OCI-M2 (cell line): ENCODE results near the gene HIGD1A.

ENCODE experiments used
- DNase-seq: peaks from one replicate; lab custom pipeline; 2025; ENCODE audit not compliant: unreplicated experiment; lab: John Stamatoyannopoulos, UW

HIGD1A gene

DNA sequence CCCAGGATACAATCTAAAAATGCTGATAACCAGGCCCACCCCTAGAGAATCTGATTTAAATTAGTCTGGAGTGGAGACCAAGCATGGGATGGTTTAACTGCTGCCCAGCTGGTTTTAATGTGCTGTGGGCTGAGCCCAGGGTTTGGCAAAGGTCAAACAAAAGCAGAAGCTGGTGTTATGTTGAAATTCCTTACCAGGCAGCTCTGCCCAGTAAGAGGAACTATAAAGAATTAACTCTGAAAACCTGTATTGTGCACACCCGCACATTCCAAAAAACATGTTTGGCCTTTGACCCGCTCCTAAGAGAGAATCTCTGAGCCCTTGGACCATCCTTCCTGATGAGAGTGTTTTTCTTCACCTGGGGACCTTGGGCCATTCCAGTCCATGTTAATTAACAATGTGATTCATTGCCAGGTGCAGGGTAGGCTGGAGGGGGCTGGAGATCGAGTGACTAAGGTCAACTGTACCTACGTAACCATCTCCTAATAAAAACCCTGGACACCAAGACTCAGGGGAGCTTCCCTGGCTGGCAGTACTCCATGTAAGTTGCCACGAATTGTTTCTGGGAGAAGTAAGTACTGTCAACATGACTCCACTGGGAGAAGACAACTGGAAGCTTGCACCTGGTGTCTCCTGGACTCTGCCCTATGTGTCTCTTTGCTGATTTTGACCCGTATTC is 42.1 kb downstream of the HIGD1A start:
- no peak for DNase-seq

DNA sequence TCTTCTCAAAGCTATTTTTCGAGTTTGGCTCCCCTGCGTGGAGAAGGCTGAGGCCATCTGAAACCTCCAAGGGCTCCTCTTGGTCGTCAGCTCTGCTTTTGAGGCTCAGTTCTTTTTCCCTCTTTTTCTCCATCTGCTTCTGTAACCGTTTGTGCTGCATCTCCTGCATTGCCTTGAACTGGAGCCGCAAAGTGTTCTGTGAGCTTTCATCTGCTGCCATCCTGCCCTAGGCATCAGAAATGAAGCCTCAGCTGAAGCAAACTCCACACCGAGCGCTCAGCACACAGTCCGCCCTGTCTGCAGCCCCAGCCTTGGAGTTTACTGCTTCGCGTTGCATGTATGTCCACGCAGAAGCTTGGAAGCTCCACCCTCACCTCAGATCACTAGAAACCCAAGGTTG is 46.2 kb downstream of the HIGD1A start:
- DNase-seq: no peak

DNA sequence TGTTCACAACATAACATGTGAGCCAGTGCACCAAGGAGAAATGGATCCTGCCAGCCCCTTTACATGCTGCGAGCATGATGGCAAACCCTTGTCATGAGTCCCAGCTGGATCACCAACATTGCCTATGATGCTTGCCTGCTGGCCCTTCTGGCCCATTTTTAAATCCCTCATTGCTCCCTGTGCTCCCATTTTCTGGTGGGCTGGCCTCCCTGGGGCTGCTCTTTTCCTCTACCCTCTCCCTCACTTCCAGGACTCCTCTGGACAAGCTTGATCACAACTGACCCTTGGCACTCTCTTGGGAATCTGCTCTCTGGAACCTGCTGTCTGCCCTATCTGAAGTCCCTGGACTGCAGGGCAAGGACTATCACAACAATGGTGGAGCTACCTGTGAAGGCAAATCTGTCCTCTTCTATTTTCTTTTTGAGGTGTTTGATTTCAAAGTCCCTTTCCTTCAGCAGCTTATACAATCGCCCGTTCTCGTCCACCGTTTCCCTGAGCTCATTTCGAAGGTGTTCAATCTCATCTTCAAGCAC is 47.5 kb downstream of the HIGD1A start:
- DNase-seq: no peak

DNA sequence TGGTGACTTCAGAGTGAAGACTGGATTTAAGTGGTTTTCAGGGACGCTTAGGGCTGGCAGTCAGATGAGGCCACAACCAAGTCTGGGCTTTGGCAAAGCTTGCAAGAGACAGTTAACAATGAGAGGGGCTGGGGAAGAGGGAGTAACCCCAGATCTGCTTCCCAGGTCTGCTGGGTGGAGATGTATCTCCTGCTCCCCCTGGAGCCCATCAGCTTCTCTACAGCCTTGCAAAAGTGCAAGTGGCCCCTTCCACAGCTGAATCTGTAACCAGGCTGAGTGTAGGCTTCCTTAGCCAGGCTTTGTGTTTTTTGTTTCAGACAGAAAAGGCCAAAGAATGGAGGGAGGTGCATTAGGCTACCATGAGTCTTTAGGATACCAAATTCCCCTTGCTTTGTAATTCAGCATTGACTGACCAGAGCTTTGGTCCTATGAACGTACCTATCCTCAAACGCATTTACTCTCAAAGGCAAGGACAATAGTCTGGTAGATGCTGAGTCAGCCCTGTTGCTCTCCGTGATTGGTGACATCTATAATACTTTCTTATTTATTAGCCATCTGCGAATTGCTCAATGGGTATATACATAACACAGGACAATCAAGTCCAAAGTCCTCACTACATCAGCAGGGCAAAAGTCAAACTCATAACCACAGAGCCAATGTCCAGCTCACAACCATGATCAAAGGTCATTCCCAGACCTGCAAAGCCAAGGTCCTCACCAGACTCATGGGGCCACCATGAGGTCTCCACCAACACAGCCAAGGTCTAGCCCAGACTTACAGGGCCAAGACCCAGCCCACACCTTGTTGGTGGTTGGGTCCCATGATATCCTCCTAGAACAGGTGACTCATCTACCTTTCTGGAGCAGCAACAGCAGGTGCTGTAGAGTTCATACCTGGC is 48.4 kb downstream of the HIGD1A start:
- no peak for DNase-seq

DNA sequence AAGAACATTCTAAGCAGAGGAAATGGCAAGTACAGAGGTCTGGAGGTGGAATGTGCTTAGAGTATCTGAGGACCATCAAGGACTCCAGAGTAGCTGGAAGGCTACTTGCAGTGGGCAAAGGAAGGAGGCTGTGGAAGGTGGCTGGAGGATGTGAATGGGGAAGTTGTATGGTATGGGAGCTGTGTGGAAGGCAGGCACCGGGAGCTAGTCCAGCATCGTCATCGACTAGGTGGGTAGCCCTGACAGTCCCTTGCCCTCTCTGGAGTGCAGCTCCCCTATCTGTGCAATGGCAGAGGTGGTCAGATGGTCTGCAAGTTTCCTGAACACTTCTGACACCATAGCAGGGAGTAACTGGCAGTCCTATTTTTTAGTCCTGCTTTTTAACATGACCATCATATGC is 50.5 kb downstream of the HIGD1A start:
- no peak for DNase-seq

DNA sequence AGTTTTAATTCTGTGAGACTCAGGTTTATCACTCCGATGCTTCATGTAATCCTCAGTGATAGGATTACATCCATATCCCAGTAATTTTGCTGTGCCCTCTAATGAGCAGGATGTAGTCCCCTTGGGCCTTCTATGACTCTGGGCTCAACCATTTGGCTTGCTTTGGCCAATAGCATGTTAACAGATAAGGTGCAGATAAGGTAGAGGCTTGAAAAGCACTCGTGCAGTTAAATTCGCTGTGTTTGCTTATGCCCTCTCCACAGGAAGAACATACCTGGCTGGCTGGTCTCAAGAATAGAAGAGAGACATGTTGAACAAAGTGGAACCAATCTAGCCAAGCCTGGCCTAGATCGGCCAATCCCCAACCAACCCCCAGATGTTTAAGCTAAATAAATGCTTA is 51.3 kb downstream of the HIGD1A start:
- no peak for DNase-seq

DNA sequence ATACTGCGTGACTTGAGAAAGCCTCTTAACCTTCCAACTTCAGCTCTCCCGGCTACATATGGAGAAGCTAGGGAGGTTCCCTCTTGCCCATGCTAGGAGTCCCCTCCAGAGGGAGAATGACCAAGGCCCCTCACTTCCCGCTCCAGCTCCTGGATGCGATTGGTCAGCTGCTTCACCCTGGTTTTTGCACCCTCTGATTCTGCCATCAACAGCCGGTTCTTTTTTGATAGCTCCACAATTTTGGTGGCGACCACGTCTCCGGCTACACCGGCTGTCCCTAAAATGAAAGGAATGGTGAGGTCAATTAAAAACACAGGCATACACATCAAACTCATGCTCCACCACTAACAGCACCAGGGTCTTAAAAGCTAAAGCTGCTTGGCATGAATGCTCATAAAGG is 51.8 kb downstream of the HIGD1A start:
- no peak for DNase-seq

DNA sequence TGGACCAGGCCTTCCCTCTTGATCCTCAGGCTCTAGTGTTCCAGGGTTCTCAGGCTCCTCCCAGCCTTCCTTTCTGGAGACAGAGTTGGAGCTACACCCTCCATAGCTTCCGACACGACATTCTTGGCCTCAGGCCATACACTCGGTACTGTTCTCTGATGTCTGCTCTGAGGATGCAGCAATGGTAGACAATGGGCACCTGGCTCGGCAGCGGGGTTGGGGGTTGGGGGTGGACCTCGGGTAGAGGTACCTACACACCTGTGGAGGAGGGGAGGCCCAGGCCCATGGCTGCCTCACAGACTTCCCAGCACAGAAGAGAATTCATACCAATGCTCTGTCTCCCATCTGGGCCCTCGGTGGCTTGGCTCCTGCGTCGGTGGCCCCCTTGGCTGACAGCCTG is 52.7 kb downstream of the HIGD1A start:
- DNase-seq: no peak

DNA sequence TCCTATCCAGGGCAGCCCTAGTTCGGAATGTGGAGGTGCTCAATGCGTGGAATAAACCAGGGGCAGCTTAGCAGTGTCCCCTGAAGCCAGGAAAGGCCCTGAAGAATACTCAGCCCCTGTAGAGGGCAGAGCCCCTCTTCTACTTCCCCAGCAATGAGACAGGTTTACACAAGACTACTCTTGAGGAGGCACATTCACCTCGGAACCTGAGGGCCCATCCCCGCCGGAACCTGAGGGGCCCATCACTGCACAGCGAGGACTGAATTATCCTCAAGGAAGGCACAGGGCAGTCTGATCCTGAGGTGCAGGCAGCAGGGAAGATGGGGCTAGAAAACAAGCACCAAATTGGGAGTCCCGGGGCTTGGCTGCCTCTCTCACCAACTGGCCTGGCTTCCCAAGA is 53.5 kb downstream of the HIGD1A start:
- DNase-seq: no peak

DNA sequence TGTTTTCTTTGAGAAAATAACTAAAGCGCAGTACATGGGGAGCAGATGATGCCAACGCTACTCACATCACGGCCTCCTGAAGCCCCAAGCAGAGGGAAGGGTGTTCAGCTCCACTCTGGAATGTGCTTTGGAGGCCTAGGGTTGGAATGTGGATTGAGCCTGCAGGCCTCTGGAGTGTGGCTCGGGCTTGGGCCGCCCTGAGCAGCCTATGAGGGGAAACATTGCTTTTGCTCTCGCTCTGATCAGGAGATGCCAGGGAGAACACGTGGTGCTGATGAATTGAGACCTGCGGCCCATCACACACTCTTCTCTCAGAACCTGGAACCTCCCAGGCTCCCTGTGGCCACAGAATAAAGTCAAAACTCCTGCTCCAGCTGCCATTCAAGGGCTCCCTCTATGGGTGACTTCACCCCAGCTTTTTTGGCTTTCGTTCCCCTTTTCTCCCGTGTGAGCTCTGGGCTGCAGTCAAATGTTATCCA is 54.5 kb downstream of the HIGD1A start:
- no peak for DNase-seq

DNA sequence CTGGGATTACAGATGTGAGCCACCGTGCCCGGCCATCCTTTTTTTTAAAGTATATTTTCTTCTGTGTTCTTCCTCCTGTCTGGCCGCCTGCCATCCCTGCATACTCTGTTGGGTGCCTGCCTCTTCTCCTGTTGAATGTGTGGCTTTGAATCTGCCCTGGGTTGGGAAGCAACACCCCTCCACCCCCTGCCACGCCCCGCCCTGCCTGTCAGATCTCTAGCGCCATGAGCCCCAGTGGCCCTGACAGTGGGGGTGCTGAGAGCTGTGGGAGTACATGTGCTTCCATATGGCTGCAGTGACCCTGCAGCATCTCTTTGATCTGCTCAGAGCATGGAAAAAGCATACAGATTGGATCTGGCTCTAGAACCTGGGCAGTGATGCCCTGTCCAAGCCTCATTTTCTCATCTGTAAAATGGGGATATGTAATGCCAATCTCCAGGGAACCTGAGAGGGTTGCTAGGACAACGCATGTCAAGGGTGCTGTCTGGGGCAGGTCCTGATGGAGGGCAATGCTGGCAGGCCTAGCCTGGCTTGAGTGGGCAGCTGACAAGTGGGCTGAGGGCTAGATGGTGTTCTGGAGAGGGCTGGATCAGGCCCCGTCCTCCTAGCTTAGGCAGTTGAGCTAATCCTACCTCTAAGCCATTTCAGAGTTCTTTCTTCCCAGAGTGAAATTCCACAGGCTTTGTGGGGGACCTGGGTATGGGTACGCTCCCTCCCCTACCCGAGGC is 55.1 kb downstream of the HIGD1A start:
- DNase-seq: no peak

DNA sequence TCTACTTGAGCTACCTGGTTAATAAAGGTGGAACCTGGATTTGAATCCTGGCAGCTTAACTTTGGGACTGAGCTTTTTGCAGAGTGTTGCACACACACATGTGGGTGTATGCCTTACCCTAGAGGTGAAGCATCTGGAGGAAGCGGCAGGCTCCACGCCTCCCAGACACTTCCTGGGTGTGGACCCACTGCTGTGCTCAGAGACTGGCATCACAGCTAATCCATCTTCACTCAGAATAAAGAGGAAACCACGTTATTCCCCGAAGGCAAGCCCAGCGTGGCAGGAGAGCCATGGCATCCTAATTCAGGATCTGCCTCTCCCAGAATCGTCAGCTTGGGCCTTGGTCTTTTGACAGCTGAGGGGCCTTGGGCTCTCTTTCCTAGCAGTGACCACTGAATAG is 56.7 kb downstream of the HIGD1A start:
- no peak for DNase-seq

DNA sequence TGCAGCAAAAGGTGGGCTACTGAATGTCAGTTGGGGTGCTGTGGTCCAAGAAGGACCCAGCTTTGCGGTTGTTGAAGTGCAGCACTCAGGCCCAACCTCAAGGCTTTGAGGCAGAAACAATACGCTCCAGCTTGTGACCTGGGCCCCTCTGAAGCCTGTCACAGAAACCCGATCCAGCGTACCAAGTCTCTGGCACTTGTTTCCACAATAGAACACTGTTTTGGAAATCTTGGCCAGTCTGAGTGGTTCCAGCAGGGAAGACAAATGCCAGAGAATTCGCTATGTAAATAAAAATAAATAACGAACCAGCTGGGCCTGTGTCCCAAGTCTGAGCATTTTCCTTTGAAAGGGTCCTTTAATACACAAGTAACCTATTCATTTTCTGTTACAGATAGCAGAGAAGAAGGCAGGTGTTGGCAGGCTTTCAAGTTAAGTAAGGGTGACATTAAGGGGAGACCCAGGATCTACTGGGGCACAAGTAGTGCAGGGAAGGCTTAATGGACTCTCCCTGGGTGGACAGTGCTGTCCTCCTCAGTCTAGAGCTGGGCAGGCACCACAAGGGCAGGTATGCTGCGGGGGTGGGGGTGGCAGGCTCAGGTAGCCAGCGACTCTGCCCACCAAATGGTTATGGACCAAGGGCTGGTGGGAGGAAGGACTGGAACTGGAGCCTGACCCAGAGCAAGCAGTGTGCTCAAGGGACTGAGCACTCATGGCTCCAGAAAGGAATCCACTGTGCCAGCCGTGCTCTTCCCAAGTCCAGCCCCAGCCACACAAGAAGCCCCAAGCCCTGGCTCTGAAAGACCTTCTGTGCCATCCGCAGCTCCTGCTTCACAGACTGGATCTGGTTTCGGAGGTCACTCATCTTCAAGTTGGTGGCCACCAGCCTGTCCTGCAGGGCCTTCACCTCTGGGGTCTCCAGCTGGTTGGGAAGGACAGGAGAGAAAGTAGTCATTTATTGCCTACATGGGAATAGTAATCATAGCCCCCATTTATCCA is 57.5 kb downstream of the HIGD1A start:
- no peak for DNase-seq

DNA sequence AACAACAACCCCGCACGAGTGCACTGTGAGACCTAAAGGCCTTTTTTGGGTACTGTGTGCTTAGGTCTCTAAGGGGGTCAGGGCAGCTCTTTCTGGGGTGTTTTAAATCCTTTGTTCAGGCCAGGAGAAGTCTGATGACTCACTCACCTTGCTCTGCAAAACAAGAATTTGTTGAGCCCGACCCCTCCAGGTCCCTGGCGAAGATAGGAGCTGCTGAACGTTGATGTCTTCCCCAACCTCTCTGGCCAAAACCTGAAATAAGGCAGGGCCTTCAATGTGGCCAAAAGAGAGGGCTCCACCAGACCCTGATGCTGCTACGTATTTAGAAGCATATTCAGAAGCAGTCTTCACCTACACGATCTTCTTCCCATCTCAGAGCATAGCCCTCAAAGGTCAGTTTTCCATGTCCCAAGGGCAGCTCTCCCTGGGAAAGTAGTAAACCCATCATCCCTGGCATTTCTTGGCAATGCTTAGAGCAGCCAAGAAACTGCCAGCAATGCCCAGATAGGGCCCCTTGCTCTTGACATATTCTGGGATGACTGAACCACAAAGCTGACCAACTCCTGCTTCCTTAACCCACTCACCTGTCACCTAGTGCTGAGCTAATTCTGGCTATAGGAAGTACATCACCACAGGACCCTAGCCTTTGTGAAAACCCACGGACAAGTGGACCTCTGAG is 58.4 kb downstream of the HIGD1A start:
- DNase-seq: no peak

DNA sequence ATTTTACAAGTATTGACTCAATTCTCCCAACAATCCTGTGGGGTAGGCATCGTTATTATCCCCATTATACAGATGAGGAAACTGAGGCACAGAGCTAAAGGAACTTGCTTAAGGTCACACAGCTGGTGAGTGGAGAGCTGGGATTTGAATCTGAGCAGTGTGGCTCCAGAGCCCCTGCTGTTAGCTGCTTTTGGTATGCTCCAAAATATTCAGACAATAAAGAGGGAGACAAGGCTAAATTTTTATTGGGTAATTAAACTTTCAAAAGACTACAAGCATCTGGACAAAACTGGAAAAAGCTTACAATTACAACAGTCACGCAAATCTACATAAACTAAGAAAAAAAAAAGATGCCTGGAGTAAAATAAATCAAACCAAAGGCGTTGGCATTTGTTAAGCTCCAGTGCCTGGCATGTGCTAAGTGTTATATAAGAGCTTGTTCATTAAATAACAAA is 59.0 kb downstream of the HIGD1A start:
- DNase-seq: no peak

DNA sequence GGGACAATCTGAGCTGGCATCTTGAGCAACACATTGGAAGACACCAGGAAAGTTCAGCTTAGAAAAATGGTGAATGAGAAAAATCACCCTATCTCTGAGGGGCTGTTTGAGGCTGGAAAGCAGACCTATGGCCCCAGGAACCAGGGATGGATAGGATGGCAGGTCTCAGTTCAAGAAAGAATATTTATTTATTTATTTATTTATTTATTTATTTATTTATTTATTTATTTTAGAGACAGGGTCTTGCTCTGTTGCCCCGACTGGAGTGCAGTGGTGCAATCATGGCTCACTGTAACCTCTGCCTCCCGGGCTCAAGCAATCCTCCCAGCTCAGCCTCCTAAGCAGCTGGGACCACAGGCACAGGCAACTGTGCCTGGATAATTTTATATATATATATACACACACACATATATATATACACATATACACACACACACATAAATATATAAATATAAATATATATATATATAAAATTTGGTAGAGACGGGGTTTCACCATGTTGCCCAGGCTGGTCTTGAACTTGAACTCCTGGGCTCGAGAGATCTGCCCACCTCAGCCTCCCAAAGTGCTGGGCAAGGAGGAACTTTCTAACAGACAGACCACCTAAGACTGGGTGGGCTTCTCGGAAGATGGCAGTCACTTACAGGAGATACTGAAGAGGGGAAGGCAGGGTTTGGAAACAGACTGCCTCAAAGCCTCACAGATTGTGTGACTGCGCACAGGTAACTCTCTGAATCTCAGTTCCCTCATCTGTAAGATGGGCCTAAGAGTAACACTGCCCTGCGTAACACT is 60.9 kb downstream of the HIGD1A start:
- DNase-seq: no peak

DNA sequence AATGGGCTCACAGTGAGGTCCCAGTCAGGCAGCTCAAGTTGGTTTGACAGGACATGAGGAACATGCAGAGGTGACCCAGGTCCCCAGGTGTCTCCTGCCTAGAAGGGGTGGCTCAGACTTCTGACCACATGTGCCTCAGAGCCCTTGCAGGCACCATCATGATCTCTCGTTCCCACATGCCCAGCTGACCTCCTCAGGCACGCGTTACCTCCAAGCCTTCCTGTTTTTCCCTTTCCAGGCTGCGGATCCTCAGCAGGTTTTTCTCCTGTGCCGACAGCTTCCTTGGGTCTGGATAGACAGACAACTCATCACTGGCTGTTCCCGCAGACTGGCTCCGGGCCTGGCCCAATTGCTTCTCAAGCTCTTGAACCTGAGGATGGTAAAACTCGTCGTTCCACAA is 61.6 kb downstream of the HIGD1A start:
- no peak for DNase-seq

DNA sequence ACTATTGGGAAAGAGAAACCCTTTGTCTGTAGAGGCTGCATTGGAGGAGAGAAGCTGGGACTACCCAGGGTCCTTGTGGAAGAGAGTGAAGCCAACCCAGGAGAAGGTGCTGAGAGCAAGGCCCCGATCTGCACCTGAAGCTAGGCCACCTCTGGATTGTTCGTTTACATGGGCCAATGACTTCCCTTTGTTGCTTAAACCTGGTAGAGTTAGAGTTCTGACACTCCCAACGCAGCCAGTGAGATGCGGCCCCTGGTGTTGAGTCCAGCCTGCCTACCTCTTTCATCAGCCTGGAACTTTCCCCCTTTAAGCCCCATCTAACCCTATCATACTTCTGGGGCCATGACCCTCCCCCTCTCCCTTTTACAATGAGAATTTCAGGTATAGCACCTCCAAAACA is 62.0 kb downstream of the HIGD1A start:
- DNase-seq: no peak

DNA sequence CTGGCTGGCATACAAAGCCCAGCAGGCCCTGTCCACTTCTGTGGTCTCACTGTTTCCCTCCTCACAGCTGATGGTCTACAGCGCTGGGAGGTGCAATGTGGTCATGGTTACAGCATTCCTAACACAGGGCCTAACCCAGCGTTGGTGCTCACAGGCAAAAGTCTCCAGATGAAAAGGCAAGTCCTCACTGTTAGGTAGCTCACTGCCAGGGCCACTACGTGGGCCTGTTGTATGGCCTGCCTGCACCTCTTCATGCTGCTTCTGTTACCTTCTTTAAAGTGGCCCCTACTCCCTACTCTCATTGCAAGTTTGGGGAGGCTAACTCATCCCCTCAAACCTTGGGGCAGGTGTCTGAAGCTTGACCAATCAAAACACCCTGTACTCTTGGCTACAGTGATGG is 62.5 kb downstream of the HIGD1A start:
- DNase-seq: no peak
